HG03432 (cell line): Measurements from ENCODE around the gene STARD13.
"Not testable (repeated sequence)": the region's sequence is repeated elsewhere in the genome, so short reads cannot be mapped to it uniquely, and the experiment has no call there.

Experiments used
- ATAC-seq: cut with Tn5 transposase; IDR thresholded peaks from one replicate; pipeline ENCODE4 v1.9.1; 2021; ENCODE audit warnings: mild to moderate bottlenecking, moderate library complexity; ENCODE audit not compliant: unreplicated experiment

Gene STARD13

DNA sequence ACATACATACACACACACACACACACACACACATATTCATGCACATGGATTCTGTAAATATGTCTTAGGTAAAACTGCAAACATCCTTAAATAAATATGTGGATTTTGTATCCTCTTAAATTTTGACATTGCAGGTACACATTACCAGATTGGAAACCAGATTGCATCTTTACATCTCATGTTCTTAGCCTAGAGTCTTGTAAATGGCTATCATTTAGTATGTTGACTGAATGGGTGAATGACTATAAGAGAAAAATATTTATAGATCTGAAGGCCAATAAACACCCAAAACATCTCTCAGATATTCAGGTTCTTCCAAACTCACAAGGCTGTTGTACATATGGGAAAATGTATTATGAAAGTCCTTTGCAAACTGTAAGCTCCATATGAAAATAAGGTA, 104.3 kb downstream of the STARD13 start:
- no peak for ATAC-seq

DNA sequence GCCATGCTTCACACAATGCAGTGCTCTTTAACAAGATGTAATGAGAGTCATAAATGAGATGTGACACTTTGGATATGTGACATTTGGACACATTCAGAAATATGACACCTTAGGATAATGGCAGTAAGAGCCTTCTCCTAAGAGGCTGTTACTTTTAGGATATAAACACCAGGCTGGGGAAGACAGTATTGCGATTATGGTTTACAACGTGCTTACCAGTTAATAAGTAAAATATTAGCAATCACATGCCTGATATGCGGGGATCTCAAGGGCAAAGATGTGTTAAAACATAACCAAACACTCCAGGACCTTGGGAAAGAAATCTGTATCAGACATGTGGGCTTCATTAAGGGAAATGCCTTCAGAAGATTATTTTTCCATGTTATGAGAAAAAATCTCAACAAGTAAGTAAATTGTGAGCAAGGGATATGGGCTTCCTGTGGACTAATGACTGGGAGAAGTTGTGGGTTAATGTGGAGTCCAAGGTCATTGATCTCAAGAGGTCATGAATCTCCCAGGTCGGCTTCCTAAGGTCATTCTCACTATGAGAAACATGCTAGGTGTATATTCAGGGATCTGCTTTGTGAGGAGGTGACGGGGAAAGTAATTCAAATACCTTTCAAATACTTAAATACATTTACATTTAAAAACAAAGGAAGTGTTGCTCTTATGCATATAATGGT, 105.3 kb downstream of the STARD13 start:
- no peak for ATAC-seq

DNA sequence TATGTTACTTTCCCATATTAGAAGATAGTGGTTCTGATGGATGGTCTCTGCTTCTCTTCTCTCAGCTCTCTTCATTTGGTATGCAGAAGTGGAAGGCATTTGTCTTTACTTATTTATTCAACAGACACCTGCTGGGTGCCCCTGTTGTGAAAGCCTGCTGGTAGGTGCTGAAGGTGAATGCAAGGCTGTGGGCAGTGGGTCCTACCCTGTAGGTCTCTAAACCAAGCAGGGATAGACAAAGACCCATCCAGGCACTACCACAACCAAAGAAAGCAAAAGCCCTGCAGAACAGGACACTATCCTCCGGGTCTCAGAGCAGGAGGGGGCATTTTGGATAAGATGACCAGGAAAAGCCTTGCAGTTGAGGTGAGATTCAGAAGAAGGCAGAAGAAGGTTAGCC, 106.1 kb downstream of the STARD13 start:
- ATAC-seq = no peak

DNA sequence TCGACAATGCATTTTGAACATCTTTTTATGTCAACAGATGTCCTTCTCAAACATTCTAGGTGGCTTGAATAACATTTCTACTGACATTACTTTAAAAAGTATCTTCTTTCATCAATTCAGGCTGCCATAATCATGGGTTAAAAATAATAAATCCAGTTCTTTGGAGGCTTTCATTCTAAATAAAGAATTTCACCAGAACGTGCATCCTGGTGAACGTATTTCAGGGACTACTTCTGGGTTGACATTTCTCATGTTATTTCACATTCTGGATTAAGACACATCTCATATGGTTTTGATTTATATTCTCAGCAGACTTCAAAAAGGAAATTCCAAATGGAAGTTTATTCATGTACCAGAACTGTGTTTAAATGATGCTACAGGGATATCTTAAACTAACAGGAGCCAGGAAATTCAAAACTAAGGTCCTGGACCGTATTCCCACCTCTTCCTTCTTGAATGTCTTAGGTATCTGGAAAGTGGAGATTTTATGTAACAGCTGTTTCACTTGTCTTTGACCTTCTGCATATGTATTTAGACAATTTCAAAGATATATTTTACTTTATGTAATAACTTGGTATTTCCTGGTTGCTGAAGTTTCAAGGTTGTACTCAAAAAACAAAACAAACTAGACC, 107.2 kb downstream of the STARD13 start:
- no peak for ATAC-seq

DNA sequence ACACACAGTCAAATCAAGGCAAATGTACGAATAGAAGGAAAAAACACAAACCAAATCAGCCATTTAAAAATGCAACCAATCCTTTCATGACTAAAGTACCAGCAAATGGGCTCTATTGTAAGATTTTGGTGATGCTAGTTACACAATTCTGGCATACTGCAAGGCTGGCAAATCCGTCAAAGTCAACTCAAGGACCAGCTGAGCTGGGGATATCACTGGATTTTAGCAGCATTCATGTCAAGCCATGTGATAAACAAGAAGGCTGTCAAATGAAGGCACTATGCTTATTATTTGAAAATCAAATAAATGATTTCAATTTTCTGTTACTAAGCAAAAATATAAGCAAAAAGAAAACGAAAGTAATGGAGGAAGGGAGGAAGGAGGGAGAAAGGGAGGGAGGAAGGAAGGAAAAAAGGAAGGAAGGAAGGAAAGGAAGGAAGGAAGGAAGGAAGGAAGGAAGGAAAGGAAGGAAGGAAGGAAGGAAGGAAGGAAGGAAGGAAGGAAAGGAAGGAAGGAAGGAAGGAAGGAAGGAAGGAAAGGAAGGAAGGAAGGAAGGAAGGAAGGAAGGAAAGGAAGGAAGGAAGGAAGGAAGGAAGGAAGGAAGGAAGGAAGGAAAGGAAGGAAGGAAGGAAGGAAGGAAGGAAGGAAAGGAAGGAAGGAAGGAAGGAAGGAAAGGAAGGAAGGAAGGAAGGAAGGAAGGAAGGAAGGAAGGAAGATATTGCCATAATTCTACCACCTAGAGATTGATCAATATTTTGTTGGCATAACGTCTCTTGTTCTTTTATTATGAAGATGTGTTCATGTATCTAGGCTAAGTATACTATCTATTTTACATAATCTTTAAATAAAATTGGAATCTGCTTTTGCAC, 108.0 kb downstream of the STARD13 start:
- ATAC-seq = not testable (repeated sequence)

DNA sequence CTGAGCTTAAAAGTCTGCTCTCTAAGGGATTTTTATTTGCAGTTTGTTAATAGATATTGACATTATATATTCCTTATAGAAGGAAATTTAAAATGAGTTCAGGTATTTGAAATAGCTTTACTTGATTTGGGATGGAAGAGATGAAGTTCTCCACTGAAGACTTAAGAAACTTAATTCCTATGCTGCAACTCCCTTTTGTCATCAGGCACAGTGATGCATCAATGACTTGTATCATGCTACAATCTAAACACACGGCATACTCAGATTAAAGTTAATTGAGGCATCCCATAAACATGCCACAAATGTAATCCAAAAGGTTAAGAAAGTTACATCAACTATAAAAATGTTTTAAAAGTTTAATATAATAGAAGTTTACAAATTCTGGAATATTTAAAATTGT, 109.0 kb downstream of the STARD13 start:
- ATAC-seq = no peak

DNA sequence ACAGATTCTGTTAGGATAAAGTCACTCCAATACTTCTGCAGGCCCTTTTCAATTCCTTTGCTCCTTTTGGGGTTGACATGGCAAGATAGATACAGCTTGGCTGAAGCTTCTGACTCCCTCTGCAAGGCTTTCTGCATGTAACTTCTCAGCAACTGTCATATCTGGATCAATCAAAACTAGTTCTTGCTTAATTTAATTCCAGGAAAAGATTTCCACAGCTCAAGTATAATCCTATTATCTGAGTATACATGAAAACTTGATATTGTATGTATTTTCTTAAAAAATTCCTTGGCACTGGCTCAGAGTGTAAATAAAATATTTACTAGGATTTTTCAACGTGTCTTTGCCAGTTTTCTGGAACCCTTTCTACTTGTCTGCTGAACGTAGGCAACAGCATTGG, 109.6 kb downstream of the STARD13 start:
- no peak for ATAC-seq

DNA sequence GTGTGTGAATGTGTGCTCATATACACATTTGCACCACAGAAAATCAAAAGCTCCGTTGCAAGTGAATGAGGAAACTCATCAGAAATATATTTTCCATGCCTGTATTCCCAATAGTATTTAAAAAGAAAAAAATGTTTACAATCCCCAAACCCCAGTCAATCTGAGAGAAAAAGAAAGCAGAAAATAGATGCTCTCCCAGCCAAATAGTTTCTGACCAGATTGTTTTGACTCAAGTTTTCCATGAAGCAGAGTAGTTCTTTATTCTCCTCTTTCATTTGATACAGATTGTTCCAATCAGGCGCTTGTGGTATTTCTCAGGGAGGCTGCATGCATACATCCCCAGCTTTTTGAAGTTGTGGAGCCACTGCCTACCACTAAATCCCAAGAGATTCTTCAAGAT, 110.6 kb downstream of the STARD13 start:
- no peak for ATAC-seq

DNA sequence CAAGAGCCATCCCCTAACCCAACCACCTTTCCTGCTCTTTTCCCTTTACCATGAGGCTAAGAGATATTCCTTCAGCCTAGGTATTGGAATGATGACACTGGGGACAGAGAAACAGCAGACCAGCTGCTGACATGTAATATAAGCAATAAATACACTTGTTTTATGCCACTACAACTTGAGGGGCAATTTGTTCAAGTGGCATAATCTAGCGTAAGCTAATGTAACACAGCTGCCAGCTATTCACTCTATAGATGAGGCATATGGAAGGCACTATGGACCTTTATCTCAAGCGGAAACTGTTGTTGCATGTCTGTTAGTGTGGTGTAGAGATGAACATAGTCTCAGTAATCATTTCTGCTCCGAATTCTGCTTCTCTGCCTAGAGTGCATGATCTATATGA, 111.1 kb downstream of the STARD13 start:
- no peak for ATAC-seq

DNA sequence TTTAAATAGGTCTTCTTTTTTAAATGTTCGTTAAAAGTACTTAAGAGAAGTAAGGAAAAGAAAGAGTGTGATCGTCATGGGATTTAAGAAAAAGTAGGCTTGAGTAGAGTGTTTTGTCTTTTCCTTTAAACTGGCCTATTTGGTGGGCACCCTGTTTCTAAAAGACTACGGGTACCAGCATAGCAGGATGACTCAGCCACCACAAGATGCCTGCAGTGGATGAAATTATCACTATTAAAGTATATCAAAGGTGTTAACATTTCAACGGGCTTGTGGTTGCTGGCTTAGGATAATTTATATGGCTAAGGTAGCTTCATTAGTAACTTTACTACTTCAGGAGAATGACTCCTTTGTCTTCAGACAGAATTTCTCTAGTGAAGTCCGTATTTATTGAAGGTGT, 112.6 kb downstream of the STARD13 start:
- ATAC-seq = no peak

DNA sequence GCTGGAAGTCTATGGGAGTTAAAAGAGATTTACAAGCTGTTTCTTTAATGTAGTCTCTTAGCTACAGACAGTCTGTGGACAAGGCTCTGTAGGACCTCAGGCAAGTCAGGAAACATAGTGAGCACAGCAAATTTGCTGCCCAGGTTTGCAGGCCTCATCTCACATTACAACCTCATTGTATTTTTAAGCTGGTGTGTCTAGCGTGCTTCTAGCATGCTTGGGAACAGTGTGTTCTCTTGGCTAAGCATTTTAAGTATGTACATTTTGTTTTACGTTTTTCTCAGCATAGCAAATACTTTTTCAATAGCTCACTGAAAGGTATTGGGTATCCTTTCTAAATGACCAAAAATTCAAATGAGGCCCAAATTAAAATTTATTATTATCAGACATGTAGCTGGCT, 113.2 kb downstream of the STARD13 start:
- no peak for ATAC-seq

DNA sequence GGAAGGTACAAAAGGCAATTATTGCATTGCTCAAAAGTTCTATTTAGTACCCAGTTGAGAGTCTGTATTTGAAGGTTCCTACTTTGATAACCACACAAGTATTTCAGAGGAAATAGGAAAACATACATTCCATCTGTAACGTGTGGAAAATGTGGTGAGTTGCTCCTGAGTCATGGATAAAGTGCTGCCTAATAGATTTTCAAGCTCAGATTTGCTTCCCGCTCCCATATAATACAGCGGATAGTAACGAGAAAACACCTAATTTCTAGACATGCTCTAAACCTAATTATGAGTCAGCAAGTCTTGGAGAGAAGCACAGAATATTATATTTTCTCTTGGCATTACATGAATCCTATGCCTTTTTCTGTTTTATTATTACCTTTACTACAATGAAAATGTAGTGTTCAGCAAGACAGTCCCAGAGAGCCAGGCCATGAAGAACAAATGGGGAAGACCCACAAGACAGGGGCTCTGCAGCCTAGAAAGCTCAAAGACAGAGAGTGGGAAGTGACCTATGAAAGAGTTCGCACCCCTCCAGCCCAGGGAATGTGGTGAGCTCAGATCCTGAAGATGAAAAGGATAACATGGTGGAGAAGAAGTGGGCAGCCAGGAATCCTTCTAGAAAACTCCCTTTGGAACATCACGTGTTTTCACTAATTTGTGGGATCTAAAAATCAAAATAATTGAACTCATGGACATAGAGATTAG, 116.1 kb downstream of the STARD13 start:
- no peak for ATAC-seq

DNA sequence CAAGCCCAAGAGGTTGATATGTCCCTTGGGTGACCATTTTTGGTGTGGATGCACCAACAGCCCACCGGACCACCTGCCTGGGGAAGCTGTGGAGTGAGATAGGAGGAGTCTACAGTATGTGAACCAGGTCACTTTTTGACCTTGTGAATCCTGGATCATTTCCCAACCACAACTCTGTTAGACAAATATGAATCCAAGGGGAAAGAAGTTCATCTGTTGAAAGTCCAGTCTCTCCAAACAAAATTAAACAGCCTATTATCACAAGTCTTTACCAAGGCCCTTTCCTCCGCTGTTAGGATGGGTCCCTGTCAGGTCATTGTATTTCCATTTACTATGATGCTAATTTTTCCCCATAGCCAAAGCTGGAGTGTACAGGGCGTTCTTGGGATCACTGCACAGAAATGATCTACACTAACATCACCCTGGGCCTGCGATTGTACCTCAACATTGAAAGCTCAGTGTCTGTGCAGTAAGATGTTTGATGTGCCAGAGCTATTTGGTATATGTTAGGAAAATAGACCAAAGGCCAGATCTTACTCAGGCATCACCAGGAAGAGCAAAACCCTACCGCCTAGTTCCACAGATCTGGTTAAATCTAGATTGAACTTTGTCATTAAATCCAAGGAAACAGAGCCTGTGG, 117.1 kb downstream of the STARD13 start:
- no peak for ATAC-seq

DNA sequence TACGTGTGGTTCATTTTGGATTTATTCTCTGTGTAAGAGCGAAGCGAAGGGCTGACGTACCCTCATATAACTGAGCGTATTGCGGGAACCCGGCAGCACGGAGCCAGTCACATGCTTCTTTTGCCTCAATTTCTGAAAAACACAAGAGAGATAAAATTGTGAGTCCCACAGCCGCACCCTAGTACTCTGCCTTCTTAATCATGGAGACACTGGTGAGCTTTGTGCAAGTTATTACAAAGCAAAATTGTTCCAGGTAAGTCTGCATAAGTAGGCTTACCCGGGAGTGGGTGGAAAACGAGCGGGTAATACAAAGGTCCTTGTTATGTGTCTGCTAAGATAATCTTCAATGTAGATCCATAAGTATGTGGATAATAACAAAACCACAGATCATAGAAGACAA, 118.1 kb downstream of the STARD13 start:
- ATAC-seq = no peak

DNA sequence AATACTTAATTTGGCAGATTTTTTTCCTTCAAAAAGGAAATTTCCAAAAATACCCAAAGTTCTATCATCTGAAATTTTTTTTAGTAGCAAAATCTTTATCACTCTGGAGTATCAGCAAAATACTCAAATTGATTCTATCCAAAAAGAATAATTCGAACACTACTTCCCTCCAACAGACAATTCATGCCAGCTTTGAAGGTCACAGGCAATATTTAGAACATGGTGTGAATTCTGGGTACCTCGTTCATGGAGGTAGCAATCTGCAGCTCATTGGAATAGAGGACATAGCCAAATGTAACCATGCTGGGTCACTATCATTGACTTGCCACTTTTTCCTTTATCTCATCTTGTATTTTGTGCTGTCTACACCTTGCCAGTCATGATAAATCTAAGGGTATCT, 119.8 kb downstream of the STARD13 start:
- no peak for ATAC-seq

DNA sequence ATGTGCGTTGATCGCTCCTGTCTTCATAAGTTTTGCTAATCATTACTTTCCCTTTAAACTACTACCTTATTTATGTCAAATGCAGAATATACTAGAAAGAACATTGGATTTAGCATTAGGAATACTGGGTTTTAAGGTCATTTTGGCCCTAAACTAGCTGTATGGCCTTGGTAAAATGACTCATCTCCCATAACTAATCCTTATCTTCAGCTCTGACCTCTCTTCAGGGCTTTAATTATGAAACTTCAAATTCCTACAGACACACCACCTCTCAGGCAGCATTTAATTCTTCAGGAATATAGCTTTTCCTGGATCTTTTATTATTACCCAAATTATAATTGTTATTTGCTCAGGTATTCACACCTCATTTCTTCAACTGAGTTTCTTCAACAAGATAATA, 121.2 kb downstream of the STARD13 start:
- no peak for ATAC-seq

DNA sequence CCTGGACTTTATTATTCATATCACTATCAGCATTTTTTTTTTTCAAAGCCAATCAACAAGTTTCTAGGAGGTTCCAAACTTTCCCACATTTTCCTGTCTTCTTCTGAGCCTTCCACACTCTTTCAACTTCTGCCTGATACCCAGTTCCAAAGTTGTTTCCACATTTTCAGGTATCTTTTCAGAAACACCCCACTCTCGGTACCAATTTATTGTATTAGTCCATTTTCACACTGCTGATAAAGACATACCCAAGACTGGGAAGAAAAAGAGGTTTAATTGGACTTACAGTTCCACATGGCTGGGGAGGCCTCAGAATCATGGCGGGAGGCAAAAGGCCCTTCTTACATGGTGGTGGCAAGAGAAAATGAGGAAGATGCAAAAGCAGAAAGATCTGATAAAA, 122.8 kb downstream of the STARD13 start:
- ATAC-seq = not testable (repeated sequence)

DNA sequence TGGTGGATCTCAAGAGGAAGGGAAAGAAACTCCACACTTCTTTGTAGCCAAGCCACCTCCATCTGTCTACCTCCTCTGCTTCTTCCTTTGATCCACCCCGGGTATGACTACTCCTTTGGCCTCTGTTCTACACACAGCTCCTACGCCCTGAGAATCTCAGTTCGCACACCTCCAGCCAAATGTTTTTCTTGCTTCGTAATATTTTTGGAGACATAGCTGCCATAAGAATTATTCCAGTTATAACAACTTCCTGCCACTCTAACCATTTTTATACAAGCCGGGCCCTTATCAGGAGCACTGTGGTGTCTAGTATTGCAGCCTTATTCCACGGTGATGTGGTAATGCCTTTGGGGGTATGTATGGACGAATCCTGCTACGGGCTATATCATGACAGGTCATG, 126.7 kb downstream of the STARD13 start:
- no peak for ATAC-seq

DNA sequence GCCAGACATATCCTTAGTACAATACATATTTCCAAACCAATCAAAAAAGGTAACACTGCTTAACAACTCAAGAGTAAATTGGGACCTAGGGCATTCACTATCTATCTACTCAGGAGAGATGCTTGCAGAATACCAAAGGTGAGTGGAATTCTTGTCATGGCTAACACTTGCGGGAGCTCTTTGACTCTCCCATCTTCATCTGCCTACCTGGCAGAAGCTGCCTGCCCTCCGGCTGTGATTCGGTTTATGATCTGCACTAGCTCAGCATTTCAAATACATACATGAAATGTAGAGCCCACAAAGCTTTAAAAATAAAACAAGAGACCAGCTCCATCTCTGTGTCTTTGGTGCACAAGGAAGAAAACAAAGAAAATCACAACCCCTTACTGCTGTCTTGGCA, 127.3 kb downstream of the STARD13 start:
- no peak for ATAC-seq

DNA sequence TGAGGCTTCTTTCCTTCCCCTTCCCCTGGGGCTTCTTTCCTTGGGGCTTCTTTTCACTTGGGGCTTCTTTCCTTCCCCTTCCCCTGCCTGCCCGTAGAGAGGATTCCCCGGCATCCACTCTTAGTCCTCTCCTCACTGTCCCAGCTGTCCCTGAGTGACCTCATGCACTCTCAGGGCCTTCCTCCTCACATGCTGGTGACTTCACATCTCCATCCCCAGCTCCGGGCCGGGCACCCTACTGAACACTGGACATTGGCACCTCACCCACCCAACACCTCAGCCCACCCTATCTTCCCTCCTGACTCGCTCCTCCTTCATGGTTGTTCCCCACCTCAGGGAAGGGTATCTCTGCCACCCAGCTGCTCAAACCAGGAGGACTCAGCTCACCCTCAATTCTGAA, 130.6 kb downstream of the STARD13 start:
- ATAC-seq = no peak
